Measurements from ENCODE around the gene HS3ST4. TPM values are rescaled to one million over a fixed set of nuclear protein-coding genes. Genes with fewer than 3 reads are reported as not detected.

The HS3ST4 gene
- total RNA-seq, 1 donor from 2014 or later, result 0.32 TPM

- Histone ChIP-seq H3K36me3 (no peaks in the 10 kb centered on the region), H3K27me3 (no peaks in the 10 kb centered on the region), H3K4me3 (no peak overlapping the region), H3K27ac (no peak overlapping the region), H3K9me3 (no peaks in the 10 kb centered on the region), H3K4me1 (no peaks in the 10 kb centered on the region)
- no peak for TF ChIP-seq CTCF (IDR thresholded peaks at IDR 0.05)
- ATAC-seq (no peak), DNase-seq (no peak)
- intact Hi-C loops (cut with DNase I), result no loop called here
Observed at GRCh38 chr16:26175944-26176343, 484.2 kb downstream of the HS3ST4 start.

DNA sequence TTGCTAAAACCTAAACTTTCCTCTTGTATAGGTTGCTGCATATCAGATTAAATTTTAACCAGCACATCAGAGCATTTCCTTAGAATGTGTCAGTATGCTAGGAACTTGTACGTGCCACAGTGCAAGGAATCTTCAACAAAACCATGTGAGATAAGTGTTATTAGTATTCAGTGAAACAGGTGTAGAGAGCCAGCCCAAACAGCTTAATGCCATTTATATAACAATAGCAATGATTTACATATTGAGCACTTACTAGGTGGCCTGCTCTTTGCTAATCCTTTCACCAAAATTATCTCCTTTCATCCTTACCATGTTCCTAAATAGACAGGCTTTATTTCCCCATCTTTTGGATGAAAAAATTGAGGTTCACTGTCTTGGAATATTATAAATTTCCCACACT, 485.7 kb downstream of the HS3ST4 start:
- no peaks in the 10 kb centered on the region for H3K27me3 ChIP-seq
- H3K9me3 ChIP-seq, result no peaks in the 10 kb centered on the region
- H3K4me1 ChIP-seq, result no peaks in the 10 kb centered on the region
- H3K27ac ChIP-seq, result no peak overlapping the region
- ATAC-seq, result no peak
- intact Hi-C loops (cut with DNase I), result no loop called here
- no peak for TF ChIP-seq CTCF (IDR thresholded peaks at IDR 0.05)
- H3K36me3 ChIP-seq, result no peaks in the 10 kb centered on the region
- DNase-seq, result no peak
- no peak overlapping the region for H3K4me3 ChIP-seq

DNA sequence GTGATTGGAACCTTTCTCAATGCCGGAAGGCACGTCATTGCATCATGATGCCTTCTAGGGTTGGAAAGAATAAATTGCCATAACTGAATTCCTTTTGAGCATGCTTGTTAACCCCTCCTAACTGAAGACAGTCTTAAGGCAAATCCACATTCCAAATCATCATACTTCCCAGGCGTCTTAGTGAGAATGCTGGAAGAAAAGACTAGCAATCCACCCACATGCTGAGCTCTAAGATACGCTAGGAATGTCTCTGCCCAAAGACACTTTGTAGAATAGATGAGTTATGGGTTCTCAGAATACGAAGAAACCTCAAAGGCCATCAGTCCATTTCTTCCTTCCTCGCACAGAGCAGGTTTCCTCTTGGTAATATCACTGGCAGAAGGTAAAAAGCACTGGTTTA, 486.5 kb downstream of the HS3ST4 start:
- Histone ChIP-seq H3K27me3 (no peaks in the 10 kb centered on the region), H3K9me3 (no peaks in the 10 kb centered on the region), H3K4me3 (no peak overlapping the region), H3K27ac (no peak overlapping the region), H3K36me3 (no peaks in the 10 kb centered on the region), H3K4me1 (no peaks in the 10 kb centered on the region)
- no peak for ATAC-seq
- intact Hi-C loops (cut with DNase I), result no loop called here
- TF ChIP-seq CTCF (IDR thresholded peaks at IDR 0.05), result no peak
- DNase-seq, result no peak

GRCh38 chr16:26186091-26186615, 494.4 kb downstream of the HS3ST4 start:
- no peak for ATAC-seq
- Histone ChIP-seq H3K36me3 (no peaks in the 10 kb centered on the region), H3K9me3 (no peaks in the 10 kb centered on the region), H3K27ac (no peak overlapping the region), H3K27me3 (no peaks in the 10 kb centered on the region), H3K4me1 (no peaks in the 10 kb centered on the region), H3K4me3 (no peak overlapping the region)
- no peak for DNase-seq
- intact Hi-C loops (cut with DNase I), result no loop called here
- TF ChIP-seq CTCF (IDR thresholded peaks at IDR 0.05), result no peak

Small RNA genes lying within 50 kb of the gene (microRNA-seq; reads per million reads assigned to microRNA genes)
- not detected for gene MIR548W (ENCODE audit: borderline microRNAs expressed)
